Measurements from ENCODE around the gene FRMD4B.
"Not testable (repeated sequence)": the region's sequence is repeated elsewhere in the genome, so short reads cannot be mapped to it uniquely, and the experiment has no call there.

The FRMD4B gene

DNA sequence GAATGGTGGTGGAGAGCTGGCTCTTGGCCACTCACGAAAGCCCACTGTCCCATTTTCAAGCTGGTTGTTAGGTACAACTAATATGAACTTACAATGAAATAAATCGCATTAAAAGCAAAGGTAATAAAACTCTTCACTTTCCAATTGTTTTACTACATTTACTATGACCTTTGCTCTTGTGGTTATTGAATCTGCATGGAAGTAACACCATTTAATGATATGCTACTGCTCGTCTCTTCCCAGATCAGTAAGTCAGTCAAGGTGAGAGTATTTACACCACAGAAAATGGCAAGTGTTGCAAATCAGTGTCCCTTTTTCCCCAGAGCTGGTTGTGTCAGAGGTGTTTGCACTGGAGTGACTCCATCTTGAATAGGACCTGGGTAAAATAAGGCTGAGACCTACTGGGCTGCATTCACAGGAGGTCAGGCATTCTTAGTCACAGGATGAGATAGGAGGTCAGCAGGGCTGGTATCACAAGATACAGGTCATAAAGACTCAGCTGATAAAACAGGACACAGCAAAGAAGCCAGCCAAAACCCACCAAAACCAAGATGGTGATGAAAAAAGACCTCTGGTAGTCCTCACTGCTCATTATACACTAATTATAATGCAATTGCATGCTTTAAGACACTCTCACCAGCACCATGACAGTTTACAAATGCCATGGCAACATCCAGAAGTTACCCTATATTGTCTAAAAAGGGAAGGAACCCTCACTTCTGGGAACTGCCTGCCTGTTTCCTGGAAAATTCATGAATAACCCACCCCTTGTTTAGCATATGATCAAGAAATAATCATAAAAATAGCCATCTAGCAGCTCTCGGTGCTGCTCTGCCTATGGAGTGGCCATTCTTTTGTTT is 57.6 kb downstream of the FRMD4B start:
- no peak for DNase-seq
- intact Hi-C loops (cut with DNase I): loop anchor here (10.0 kb wide), 1 partner anchor 216 kb away; no protein-coding TSS in a partner anchor

DNA sequence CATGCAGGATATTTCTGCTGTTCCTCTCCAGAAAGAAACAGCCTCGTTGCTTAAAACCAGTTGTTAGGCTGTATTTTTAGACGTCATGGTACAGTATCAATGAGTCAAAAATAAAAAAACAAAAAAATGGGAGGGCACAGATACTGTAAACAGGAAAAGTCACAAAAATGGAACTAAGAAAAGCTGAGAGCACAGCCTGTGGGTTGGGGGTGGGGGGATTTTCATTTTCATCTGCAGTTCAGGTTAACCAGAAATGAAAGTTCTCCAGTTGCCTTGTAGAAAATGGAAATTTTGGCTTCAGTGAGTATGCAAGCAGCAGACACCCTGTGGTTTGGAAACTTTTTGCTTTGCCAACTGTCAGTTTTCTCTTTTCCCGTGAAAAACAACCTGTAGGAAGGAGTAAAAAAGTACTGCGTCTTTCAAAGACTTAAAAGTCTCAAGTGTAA is 59.0 kb downstream of the FRMD4B start:
- no peak for DNase-seq
- intact Hi-C loops (cut with DNase I): loop anchor here (10.0 kb wide), 1 partner anchor 218 kb away; no protein-coding TSS in a partner anchor

DNA sequence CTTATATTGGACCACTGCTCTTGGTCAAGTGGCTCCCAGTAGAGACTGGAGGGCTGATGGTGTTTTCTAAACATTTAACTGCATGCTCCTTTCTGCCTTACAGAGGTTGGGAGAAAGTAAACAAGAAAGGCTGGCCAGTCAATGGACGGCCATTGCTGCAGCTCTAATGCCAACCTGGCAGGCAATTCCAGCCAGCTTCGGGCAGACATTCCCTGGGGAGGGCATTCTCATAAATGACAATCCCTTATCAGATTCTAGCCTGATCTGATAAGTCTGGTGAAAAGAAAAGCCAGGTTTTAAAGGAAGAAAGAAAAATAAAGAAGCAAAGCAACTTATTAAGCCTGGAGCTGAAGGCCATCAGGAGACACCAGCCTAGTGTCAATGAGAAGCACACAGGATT is 60.7 kb downstream of the FRMD4B start:
- intact Hi-C loops (cut with DNase I): loop anchor here (10.0 kb wide), 1 partner anchor 220 kb away; no protein-coding TSS in a partner anchor
- peak in 1 of 10 donors; percentile 85 for DNase-seq

DNA sequence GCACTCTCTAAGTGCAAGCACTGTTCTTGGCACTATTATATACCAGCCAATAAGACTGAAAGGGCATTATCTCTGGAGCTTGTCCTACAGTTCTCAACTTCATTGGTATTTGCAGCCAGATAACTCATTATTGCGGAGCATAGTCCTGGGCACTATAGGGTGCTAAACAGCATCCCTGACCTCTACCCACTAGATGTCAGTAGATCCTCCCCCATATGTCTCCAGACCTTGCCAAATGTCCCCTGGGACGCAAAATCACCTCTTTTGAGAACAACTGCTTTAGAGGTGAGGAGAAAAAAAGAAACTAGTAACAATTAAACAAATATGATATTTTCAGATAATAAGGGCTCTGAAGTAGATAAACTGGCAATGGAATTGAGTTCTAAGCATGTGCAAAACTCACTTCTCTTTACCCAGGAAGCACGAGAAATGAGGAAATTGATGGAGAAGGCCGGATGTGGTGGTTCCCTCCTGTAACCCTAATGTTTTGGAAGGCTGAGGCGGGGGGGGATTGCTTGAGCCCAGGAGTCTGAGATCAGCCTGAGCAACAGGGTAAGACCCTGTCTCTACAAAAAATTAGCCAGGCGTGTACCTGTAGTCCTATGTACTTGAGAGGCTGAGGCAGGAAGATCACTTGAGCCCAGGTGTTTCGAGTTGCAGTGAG is 61.4 kb downstream of the FRMD4B start:
- intact Hi-C loops (cut with DNase I): loop anchor here (5.0 to 10.0 kb wide), 2 partner anchors 63 to 220 kb away; partner anchors contain the start of gene FRMD4B
- DNase-seq: no peak

DNA sequence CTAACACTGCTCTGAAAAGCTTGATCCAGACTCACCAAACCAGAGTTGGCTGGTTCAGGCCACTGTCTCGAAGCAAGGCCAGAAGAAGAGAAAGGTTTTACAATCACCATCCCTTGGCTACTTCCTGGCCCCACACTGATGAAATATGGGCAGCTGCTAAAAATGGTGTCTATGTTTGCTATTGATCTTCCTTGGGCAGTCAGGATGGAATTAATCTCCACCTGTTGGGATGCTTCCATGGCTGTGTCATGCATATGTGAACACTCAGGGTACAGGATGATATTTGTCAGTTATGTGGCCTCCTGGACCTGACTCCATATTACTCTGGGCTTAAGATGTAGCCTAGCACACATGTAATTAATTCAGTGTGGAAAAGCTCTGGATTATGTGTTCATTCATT is 61.9 kb downstream of the FRMD4B start:
- no peak for DNase-seq
- intact Hi-C loops (cut with DNase I): loop anchor here (5.0 to 10.0 kb wide), 2 partner anchors 63 to 221 kb away; partner anchors contain the start of gene FRMD4B

- not testable (repeated sequence) for DNase-seq
- intact Hi-C loops (cut with DNase I): loop anchor here (5.0 to 10.0 kb wide), 2 partner anchors 65 to 222 kb away; partner anchors contain the start of gene FRMD4B
Measured at GRCh38 chr3:69322512-69322911, 63.4 kb downstream of the FRMD4B start.

DNA sequence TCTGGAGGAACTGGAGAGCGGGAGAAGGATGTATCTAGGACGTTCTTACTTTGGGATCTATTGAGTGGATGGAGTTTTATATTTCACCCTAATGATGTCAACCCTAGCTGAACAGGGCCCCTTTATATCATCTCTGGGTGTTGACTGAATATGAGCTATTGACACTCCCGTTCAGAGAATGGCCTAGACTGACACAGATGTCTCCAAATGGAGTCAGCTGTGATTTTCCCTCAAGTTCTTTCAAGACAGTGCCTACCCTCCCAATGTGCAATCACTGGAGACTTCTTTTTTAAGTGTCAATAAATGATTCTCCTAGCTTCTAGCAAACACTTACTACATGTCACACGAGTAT is 63.8 kb downstream of the FRMD4B start:
- no peak for DNase-seq
- intact Hi-C loops (cut with DNase I): loop anchor here (5.0 to 10.0 kb wide), 2 partner anchors 65 to 223 kb away; partner anchors contain the start of gene FRMD4B

DNA sequence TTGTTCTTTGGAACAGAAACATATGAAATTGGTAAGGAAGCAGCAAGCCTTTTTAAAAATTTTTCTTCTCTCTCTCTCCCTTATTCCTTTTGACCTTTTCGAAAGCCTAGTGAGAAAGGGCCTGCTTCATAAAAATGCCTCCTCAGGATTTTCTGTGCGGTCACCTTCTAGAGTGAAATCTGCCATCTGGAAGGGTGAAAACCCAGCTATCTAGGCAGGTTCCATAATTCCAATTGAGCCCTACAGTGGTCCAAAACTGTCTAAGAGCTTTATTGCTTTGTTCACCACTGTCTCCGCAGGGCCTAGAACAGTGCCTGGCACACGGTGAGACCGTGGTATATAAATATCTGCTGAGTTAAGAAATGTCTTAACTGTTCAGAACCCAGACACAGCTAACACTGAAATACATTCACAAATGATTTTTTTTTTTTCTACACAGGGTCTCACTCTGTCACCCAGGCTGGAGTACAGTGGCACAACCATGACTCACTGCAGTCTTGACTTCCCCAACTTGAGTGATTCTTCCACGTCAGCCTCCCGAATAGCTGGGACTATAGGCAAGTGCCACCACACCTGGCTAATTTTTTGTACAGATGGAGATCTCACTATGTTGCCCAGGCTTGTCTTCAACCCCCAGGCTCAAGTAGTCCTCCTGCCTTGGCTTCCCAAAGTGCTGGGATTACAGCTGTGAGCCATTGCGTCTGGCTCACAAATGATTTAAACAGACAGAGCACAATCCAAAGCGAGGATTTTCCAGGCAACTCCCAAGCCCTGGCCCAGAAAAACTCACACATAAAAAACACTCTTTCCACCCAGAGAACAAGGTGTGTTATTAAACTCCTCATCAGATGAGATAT is 64.4 kb downstream of the FRMD4B start:
- intact Hi-C loops (cut with DNase I): loop anchor here (5.0 to 10.0 kb wide), 2 partner anchors 66 to 223 kb away; partner anchors contain the start of gene FRMD4B
- no peak for DNase-seq

GRCh38 chr3:69320871-69321271 is 65.0 kb downstream of the FRMD4B start:
- intact Hi-C loops (cut with DNase I): loop anchor here (5.0 to 10.0 kb wide), 2 partner anchors 66 to 224 kb away; partner anchors contain the start of gene FRMD4B
- no peak for DNase-seq

GRCh38 chr3:69319652-69320051 is 66.2 kb downstream of the FRMD4B start:
- intact Hi-C loops (cut with DNase I): loop anchor here (5.0 to 10.0 kb wide), 2 partner anchors 68 to 225 kb away; partner anchors contain the start of gene FRMD4B

GRCh38 chr3:69318410-69318809 is 67.5 kb downstream of the FRMD4B start:
- intact Hi-C loops (cut with DNase I): no loop called here
- DNase-seq: no peak

More at GRCh38 chr3:69319652-69320051, 66.2 kb downstream of the FRMD4B start:
- DNase-seq: no peak

- DNase-seq: no peak
- intact Hi-C loops (cut with DNase I): no loop called here
Measured at GRCh38 chr3:69313251-69313650, 72.6 kb downstream of the FRMD4B start.

DNA sequence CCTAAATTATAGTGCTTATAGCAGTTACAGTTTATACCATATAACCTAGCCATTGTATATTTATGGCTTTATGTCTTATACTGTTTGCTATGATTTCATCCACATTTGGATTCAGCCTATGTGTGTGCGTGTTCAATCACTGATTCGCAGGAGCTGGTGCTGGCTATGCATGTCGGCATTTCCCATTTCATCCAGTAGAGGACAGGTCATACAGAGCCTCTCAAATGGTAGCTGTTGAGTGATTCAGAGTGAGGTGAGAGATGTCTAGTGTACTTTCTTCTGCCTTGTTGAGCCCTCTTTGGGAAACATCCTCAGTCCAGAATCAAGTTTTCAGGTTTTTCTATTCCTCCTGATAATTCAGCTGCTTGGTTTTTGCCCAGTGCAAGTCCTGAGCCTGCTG is 76.1 kb downstream of the FRMD4B start:
- no peak for DNase-seq

DNA sequence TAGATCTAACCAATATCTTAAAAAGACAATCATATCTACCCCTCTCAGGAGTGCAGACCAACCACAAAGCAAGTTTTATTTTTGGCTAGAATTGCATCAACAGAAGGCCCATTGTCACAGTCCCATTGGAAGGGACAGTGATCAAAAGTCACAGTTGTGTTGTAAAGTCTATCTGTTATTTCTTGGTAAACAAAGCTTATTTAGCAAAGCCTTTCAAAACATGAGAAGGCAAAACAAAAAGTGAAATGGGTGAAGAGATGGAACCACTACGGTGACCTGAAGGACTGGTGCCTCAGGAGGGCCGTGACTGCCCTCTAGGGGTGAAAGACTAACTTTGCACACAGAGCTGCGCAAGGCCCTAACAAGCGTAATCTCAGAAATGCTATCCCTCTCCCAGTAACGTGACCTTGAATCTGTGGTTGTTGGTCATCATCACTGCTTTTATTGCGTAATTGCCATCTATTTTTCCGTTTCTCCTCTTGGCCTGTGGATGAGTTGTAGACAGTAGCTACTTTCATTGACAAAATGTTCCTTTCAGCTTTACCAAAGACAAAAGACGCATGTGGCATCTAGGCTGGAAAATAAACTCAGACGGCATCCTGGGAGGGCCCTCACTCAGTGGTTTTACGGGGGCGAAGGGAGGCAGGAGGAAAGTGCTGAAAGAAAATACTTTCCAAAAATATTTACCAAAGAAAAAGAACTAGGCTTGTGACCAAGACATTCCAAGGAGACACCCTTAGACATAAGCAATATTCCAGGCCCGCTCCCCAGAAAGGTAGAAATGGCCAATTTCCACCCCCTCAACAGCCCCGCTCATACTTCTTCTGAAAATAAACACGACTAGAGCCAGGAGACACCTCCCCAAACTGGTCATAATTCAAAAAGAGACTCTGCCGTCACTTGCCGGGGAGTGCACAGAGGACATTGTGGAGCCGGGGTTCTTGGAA is 79.4 kb downstream of the FRMD4B start:
- intact Hi-C loops (cut with DNase I): loop anchor here (2.0 to 10.0 kb wide), 3 partner anchors 116 to 368 kb away; no protein-coding TSS in a partner anchor
- peak; percentile 39 to 95 (median 70) for DNase-seq

More for the DNA sequence above, 76.1 kb downstream of the FRMD4B start:
- intact Hi-C loops (cut with DNase I): loop anchor here (5.0 to 10.0 kb wide), 2 partner anchors 112 to 365 kb away; no protein-coding TSS in a partner anchor

- intact Hi-C loops (cut with DNase I): loop anchor here (5.0 to 10.0 kb wide), 2 partner anchors 117 to 370 kb away; no protein-coding TSS in a partner anchor
- no peak for DNase-seq
Measured at GRCh38 chr3:69305011-69305410, 80.9 kb downstream of the FRMD4B start.

- intact Hi-C loops (cut with DNase I): loop anchor here (10.0 kb wide), 1 partner anchor 370 kb away; no protein-coding TSS in a partner anchor
- DNase-seq: no peak
Measured at GRCh38 chr3:69304396-69304795, 81.5 kb downstream of the FRMD4B start.

DNA sequence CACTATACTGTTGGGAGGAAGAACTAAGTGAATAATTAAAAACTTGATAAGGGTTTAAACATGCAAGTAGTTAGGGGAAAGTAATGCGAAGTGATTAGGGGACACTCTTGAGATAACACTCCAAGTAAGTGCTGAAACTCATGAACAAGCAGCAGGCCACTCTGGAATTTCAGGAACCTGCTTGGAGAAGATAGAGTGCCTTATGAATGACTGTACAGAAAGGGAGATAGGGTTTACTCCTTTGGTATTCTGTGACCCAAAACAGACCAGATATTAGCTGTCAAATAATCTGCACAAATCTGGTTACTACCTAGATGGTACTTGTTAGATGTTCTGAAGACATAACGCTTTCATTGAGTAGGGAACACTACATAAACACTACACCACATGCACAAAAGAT is 85.6 kb downstream of the FRMD4B start:
- intact Hi-C loops (cut with DNase I): loop anchor here (10.0 kb wide), 1 partner anchor 375 kb away; no protein-coding TSS in a partner anchor
- no peak for DNase-seq

- no peak for DNase-seq
- intact Hi-C loops (cut with DNase I): no loop called here
Measured at GRCh38 chr3:69299344-69299743, 86.5 kb downstream of the FRMD4B start.

All from posterior cingulate gyrus (tissue), 11 donors.